WTC11 (cell line): ENCODE results near the gene NXN. TPM values are rescaled to one million over a fixed set of nuclear protein-coding genes. Genes with fewer than 3 reads are reported as not detected.

ENCODE experiments used
- ATAC-seq: fragments of 200-7000 bp; cut with Tn5 transposase; 2 replicates; pipeline ENCODE4 v1.10.0; 2021; ENCODE audit warnings: mild to moderate bottlenecking, moderate library complexity
- CTCF ChIA-PET: fragments of 300-600 bp; sonication (Branson Sonifier 250); formaldehyde crosslinking; loops from one replicate; lab custom pipeline; 2021; ENCODE audit warnings: antibody characterized with exemption; lab: Charles Lee
- POLR2A ChIA-PET: fragments of 350-600 bp; sonication (Branson Sonifier 250); formaldehyde crosslinking; loops from one replicate; lab custom pipeline; 2021; ENCODE audit warnings: antibody characterized with exemption; lab: Charles Lee
- DNase-seq: peaks from one replicate; pipeline ENCODE4 v3.0.0; 2021; ENCODE audit warnings: low spot score
- H3K27ac Mint-ChIP-seq: 2 replicates; pipeline ENCODE4 v1.8.0; 2021; ENCODE audit warnings: mixed read lengths
- H3K27me3 Mint-ChIP-seq: 2 replicates; pipeline ENCODE4 v1.8.0; 2021; ENCODE audit warnings: low read depth, mild to moderate bottlenecking, moderate library complexity, mixed read lengths
- H3K36me3 Mint-ChIP-seq: 2 replicates; pipeline ENCODE4 v1.8.0; 2021; ENCODE audit warnings: mixed read lengths
- H3K4me1 Mint-ChIP-seq: 2 replicates; pipeline ENCODE4 v1.8.0; 2022; ENCODE audit warnings: mixed read lengths
- H3K4me3 Mint-ChIP-seq: 2 replicates; pipeline ENCODE4 v1.8.0; 2021; ENCODE audit warnings: mild to moderate bottlenecking, moderate library complexity, mixed read lengths
- H3K9me3 Mint-ChIP-seq: 2 replicates; pipeline ENCODE4 v1.8.0; 2021; ENCODE audit warnings: mixed read lengths
- FOXK1 ChIP-seq: sonication (generic); formaldehyde crosslinking; IDR thresholded peaks from 2 replicates; pipeline ENCODE4 v1.8.0; 2022; ENCODE audit warnings: mild to moderate bottlenecking, moderate library complexity, missing genetic modification reagents
- HMGA2 ChIP-seq: fragments of 250-450 bp; sonication (Bioruptor Pico); IDR thresholded peaks from 2 replicates; pipeline ENCODE4 v1.4.0; 2021; ENCODE audit warnings: mild to moderate bottlenecking, moderate library complexity
- JAZF1 ChIP-seq: fragments of 250-450 bp; sonication (Bioruptor Pico); IDR thresholded peaks from 2 replicates; pipeline ENCODE4 v1.9.0; 2021; ENCODE audit warnings: moderate library complexity, mild to moderate bottlenecking, inconsistent platforms
- MYBL2 ChIP-seq: sonication (generic); formaldehyde crosslinking; IDR thresholded peaks from 2 replicates; pipeline ENCODE4 v1.8.1; 2023; ENCODE audit warnings: mild to moderate bottlenecking, moderate library complexity, missing genetic modification reagents
- NFYB ChIP-seq: sonication (generic); formaldehyde crosslinking; conservative IDR thresholded peaks from 2 replicates; pipeline ENCODE4 v1.8.0; 2022; ENCODE audit warnings: low read depth, missing genetic modification reagents
- NR1H2 ChIP-seq: sonication (generic); formaldehyde crosslinking; IDR thresholded peaks from 2 replicates; pipeline ENCODE4 v1.9.0; 2021; ENCODE audit warnings: mild to moderate bottlenecking, moderate library complexity, missing genetic modification reagents
- NR3C1 ChIP-seq: sonication (generic); formaldehyde crosslinking; conservative IDR thresholded peaks from 2 replicates; pipeline ENCODE4 v1.8.1; 2023; ENCODE audit warnings: low read depth, mild to moderate bottlenecking, missing genetic modification reagents
- PRRX2 ChIP-seq: fragments of 250-450 bp; sonication (Bioruptor Pico); IDR thresholded peaks from 2 replicates; pipeline ENCODE4 v1.8.0; 2021; ENCODE audit warnings: mild to moderate bottlenecking
- SMAD3 ChIP-seq: sonication (generic); formaldehyde crosslinking; IDR thresholded peaks from 2 replicates; pipeline ENCODE4 v1.8.0; 2022; ENCODE audit warnings: missing genetic modification reagents, mild to moderate bottlenecking, borderline replicate concordance
- USF1 ChIP-seq: sonication (generic); formaldehyde crosslinking; IDR thresholded peaks from 2 replicates; pipeline ENCODE4 v1.8.0; 2022; ENCODE audit warnings: mild to moderate bottlenecking, missing genetic modification reagents
- ZNF121 ChIP-seq: sonication (generic); formaldehyde crosslinking; IDR thresholded peaks from 2 replicates; pipeline ENCODE4 v1.8.0; 2023; ENCODE audit warnings: missing genetic modification reagents
- ZNF263 ChIP-seq: sonication (generic); formaldehyde crosslinking; IDR thresholded peaks from 2 replicates; pipeline ENCODE4 v1.8.1; 2022; ENCODE audit warnings: low read depth, mild to moderate bottlenecking, moderate library complexity, missing genetic modification reagents
- ZNF423 ChIP-seq: fragments of 250-450 bp; sonication (Bioruptor Pico); IDR thresholded peaks from 2 replicates; pipeline ENCODE4 v2.1.2; 2022; ENCODE audit warnings: mild to moderate bottlenecking, moderate library complexity
- ZNF671 ChIP-seq: fragments of 250-450 bp; sonication (Bioruptor Pico); IDR thresholded peaks from 2 replicates; pipeline ENCODE4 v1.8.0; 2021; ENCODE audit warnings: mild to moderate bottlenecking
- total RNA-seq: library from RNA; stranded (reverse); gene quantifications from 3 replicates; pipeline ENCODE4 v1.2.3, GENCODE V29; 2021
- TF ChIP-seq, protein P1 (sequence below): fragments of 250-450 bp; sonication (Bioruptor Pico); IDR thresholded peaks from 2 replicates; pipeline ENCODE4 v1.8.0; 2021; ENCODE audit warnings: mild to moderate bottlenecking
- TF ChIP-seq, protein P2 (sequence below): sonication (generic); formaldehyde crosslinking; conservative IDR thresholded peaks from 2 replicates; pipeline ENCODE4 v1.8.1; 2023; ENCODE audit warnings: mild to moderate bottlenecking, low read depth, missing genetic modification reagents, moderate library complexity
- TF ChIP-seq, protein P3 (sequence below): sonication (generic); formaldehyde crosslinking; IDR thresholded peaks from 2 replicates; pipeline ENCODE4 v1.8.1; 2023; ENCODE audit warnings: mild to moderate bottlenecking, missing genetic modification reagents, moderate library complexity
- TF ChIP-seq, protein P4 (sequence below): fragments of 250-450 bp; sonication (Bioruptor Pico); IDR thresholded peaks from 2 replicates; pipeline ENCODE4 v1.9.0; 2021; ENCODE audit warnings: moderate library complexity, mild to moderate bottlenecking, inconsistent platforms, borderline replicate concordance

NXN gene
- total RNA-seq, 1 experiment from 2014 or later: 96.8 TPM

DNA sequence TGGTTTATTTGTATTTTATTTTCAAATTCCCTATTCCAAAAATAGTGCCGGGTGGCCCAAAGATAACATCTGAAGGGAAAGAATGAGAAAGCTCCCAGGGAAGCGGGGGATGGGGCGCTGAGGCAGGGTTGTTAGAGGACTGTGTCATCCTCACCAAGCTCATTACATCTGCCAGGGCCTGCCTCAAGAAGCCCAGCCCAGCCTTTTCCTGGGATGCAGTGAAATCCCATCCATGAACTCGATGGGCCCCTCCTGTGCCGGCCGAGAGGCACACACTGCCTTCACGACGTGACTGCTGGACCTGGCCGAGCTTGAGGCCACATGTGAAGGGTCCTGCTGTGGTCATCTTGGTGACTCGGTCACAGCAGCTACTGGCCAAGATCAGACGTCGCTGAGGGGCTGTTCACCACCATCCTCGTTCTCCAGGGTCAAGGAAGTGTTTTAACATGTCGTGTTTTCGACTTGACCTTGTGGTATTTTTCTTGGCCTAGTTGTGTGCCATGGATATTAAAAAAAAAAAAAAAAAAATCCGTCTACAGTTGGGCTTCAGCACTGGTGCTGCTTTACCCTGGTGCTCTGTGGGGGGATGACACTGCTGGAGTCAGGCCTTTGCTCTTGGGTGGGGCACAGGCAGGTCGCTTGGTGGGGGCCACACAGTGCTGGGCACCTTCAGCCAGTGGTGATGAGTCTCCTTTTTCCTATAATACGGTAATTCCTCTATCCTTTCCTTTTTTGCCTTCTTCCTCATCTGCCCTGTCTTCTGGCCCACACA is 22.2 kb upstream of the NXN start:
- no peaks in the 10 kb centered on the region for H3K27me3 Mint-ChIP-seq
- H3K27ac Mint-ChIP-seq: no peak overlapping the region
- ATAC-seq (no peak), DNase-seq (no peak)
- ChIA-PET POLR2A (no interaction called here), CTCF (interaction anchor here (9.1 kb wide), 1 partner anchor 54 kb away, joined by 56 read pairs; no protein-coding TSS in a partner anchor)
- H3K4me1 Mint-ChIP-seq: peaks cover 15% of the 10 kb centered on the region
- H3K9me3 Mint-ChIP-seq: no peaks in the 10 kb centered on the region
- TF ChIP-seq NFYB (CRISPR knock-in tag) (no peak), JAZF1 (no peak), NR1H2 (CRISPR knock-in tag) (no peak)
- H3K4me3 Mint-ChIP-seq: no peak overlapping the region
- peaks cover 33% of the 10 kb centered on the region for H3K36me3 Mint-ChIP-seq

DNA sequence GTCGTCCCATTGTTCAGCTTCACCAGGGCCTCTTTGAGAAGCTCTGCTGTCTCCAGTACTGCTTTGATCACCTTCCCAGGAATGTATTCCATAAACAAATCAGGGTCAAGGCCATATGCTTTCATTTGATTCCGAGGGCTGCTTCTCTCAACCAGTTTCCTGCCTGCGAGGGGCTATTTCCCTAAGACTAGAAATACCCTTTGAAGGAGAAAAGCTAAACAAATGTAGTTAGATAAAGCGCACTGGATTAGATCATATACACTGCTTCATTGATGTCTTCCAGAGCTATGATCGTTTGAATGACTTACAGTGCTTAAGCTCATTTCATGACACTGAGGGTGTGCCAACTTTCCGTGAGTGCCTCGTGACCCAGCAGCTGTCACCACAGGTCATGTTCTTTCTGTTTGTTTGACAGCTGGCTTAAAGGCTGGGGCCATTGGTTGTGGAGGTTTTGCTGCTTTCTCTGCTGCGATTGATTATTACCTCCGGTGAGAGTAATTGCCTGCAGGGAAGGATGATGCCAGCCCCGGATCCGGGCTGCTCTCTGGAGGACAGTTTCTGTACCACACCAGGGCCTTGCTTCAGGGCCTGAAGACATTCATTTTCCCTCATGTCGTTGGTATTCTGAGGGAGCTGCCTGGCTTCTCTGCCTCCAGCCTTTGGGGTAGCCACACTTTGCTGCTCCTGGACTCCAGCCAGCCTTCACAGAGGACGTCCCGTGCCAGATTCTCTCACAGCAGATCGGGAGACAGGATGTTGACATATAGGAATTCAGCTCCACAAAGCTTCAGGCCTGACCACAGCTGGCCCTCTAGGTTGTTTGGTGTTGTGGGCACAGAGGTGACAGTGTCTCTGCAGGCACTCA is 21.3 kb upstream of the NXN start:
- no peak for DNase-seq

DNA sequence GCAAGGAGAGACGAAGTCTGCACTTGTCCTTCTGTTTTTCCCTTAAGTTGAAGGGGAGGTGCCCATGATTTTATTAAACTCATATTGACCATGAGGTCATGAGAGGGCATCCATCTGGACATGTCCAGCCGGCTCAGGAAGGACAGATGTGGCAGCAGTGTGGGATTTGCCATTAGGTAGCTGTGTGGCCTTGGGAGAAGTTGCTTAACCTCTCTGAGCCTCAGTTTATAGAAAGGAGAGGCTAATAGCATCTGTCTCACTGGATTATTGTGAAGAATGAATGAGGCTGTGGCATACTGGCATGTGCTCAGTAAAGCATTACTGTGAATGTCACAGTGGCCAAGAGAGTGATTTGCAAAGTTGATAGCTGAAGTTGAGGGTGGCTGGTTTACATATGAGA is 18.5 kb upstream of the NXN start:
- ChIA-PET CTCF (interaction anchor here (0.5 to 2.3 kb wide), 5 partner anchors 58 to 622 kb away, joined by 3 to 33 read pairs (median 12); no protein-coding TSS in a partner anchor), POLR2A (no interaction called here)
- TF ChIP-seq ZNF121 (CRISPR knock-in tag) (no peak), MYBL2 (CRISPR knock-in tag) (no peak), FOXK1 (CRISPR knock-in tag) (no peak), ZNF423 (CRISPR knock-in tag) (no peak), PRRX2 (CRISPR knock-in tag) (no peak), HMGA2 (CRISPR knock-in tag) (no peak), SMAD3 (no peak), ZNF263 (CRISPR knock-in tag) (no peak), NR3C1 (no peak)
- TF ChIP-seq, protein P1, sequence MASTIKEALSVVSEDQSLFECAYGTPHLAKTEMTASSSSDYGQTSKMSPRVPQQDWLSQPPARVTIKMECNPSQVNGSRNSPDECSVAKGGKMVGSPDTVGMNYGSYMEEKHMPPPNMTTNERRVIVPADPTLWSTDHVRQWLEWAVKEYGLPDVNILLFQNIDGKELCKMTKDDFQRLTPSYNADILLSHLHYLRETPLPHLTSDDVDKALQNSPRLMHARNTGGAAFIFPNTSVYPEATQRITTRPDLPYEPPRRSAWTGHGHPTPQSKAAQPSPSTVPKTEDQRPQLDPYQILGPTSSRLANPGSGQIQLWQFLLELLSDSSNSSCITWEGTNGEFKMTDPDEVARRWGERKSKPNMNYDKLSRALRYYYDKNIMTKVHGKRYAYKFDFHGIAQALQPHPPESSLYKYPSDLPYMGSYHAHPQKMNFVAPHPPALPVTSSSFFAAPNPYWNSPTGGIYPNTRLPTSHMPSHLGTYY (CRISPR knock-in tag): no peak
- TF ChIP-seq, protein P2, sequence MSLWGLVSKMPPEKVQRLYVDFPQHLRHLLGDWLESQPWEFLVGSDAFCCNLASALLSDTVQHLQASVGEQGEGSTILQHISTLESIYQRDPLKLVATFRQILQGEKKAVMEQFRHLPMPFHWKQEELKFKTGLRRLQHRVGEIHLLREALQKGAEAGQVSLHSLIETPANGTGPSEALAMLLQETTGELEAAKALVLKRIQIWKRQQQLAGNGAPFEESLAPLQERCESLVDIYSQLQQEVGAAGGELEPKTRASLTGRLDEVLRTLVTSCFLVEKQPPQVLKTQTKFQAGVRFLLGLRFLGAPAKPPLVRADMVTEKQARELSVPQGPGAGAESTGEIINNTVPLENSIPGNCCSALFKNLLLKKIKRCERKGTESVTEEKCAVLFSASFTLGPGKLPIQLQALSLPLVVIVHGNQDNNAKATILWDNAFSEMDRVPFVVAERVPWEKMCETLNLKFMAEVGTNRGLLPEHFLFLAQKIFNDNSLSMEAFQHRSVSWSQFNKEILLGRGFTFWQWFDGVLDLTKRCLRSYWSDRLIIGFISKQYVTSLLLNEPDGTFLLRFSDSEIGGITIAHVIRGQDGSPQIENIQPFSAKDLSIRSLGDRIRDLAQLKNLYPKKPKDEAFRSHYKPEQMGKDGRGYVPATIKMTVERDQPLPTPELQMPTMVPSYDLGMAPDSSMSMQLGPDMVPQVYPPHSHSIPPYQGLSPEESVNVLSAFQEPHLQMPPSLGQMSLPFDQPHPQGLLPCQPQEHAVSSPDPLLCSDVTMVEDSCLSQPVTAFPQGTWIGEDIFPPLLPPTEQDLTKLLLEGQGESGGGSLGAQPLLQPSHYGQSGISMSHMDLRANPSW (CRISPR knock-in tag): no peak
- TF ChIP-seq, protein P3, sequence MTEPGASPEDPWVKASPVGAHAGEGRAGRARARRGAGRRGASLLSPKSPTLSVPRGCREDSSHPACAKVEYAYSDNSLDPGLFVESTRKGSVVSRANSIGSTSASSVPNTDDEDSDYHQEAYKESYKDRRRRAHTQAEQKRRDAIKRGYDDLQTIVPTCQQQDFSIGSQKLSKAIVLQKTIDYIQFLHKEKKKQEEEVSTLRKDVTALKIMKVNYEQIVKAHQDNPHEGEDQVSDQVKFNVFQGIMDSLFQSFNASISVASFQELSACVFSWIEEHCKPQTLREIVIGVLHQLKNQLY (CRISPR knock-in tag): no peak
- peaks cover 32% of the 10 kb centered on the region for H3K36me3 Mint-ChIP-seq
- H3K9me3 Mint-ChIP-seq: peaks cover 11% of the 10 kb centered on the region
- peak overlapping the region; percentile 90 for H3K4me3 Mint-ChIP-seq
- ATAC-seq (no peak), DNase-seq (no peak)
- peak overlapping the region; percentile 1; the same call in 1 of the 2 replicates for H3K27ac Mint-ChIP-seq
- H3K4me1 Mint-ChIP-seq: peaks cover 8% of the 10 kb centered on the region
- H3K27me3 Mint-ChIP-seq: peaks cover 15% of the 10 kb centered on the region

More for the DNA sequence above, 21.3 kb upstream of the NXN start:
- peaks cover 33% of the 10 kb centered on the region for H3K36me3 Mint-ChIP-seq
- no peaks in the 10 kb centered on the region for H3K9me3 Mint-ChIP-seq
- POLR2A ChIA-PET: interaction anchor here (0.5 kb wide), 1 partner anchor 1155 kb away, joined by 3 read pairs; no protein-coding TSS in a partner anchor
- no peak overlapping the region for H3K27ac Mint-ChIP-seq
- H3K4me1 Mint-ChIP-seq: peaks cover 15% of the 10 kb centered on the region
- no peak overlapping the region for H3K4me3 Mint-ChIP-seq
- TF ChIP-seq ZNF671 (CRISPR knock-in tag) (no peak), USF1 (no peak)
- TF ChIP-seq, protein P4, sequence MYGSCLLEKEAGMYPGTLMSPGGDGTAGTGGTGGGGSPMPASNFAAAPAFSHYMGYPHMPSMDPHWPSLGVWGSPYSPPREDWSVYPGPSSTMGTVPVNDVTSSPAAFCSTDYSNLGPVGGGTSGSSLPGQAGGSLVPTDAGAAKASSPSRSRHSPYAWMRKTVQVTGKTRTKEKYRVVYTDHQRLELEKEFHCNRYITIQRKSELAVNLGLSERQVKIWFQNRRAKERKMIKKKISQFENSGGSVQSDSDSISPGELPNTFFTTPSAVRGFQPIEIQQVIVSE (CRISPR knock-in tag): no peak
- H3K27me3 Mint-ChIP-seq: peaks cover 2% of the 10 kb centered on the region; the same call in 1 of the 2 replicates
- no peak for ATAC-seq
- CTCF ChIA-PET: interaction anchor here (1.3 to 9.1 kb wide), 2 partner anchors 55 to 264 kb away, joined by 4 to 56 read pairs; no protein-coding TSS in a partner anchor
